ENCODE data around the gene MYH3. TPM values are rescaled to one million over a fixed set of nuclear protein-coding genes. Genes with fewer than 3 reads are reported as not detected.
"Not testable (repeated sequence)": the region's sequence is repeated elsewhere in the genome, so short reads cannot be mapped to it uniquely, and the experiment has no call there.

The MYH3 gene
- total and polyA plus RNA-seq, 2 experiments from 2014 or later = 1.7 to 3.1 TPM

DNA sequence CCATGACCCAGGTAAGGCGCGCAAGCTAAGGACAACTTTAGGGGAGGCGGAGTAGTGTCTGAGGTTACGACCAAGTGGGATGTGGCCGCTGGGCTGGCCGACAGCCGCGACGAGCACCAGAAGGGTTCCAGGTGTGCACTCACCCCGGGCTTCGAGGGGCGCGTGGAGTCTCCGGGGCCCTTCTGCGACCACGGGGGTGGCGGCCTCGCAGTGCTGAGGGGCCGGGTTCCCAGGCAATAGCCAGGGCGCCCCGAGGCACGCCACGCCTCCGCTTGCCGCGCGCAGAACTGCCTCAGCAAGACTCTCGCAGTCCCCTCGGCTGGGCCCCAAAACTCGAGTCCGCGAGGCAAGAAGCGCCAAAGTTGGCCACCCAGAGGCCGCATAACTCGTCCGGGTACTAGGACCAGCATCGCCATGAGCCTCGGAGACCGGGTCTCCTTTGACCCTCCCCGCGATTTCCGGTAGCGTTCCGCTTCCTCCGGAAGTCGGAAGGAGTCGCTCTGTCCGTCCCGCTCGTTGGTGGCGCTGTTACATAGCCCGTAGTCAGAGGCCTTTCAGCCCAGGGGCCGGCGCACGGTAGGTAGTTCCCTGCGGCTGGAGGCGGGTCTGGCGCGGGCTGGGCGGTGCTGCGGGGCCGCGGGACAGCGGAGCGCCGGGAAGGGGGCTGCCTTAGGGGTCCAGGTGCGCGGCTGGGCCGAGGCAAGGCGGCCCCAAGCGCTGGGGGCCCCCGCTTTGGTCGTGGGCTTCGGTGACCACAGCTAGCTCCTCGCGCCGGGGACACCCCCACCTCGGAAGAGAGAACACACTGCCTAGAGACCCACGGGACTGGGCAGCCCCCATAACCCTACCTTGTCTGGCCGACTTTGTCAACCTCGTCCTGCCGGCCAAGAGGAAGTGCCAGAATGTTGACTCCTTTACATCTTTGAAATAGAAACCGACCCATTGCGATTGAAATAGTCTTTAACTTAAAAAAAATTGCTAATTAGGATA lies 40.3 kb upstream of the MYH3 start, which contains the start of the genes ADPRM and SCO1:
ADPRM (plus strand) TSS at position 503 of the 990 bp plus-strand sequence. CDS start 7,333 bp downstream, outside the sequence.
SCO1 (minus strand) TSS at position 442 of the 990 bp plus-strand sequence; CDS start at position 416, 26 bp downstream.
- Histone ChIP-seq H3K27me3 (no peaks in the 10 kb centered on the region), H3K9me3 (ENCODE audit: low read depth) (no peaks in the 10 kb centered on the region), H3K4me3 (peak within 1 kb of the TSS; percentile 92), H3K4me1 (ENCODE audit: low read depth) (peaks cover 15% of the 10 kb centered on the region), H3K36me3 (peaks cover 31% of the 10 kb centered on the region), H3K27ac (peak within 1 kb of the TSS; percentile 94)
- peak; percentile 96 to 97 for DNase-seq (ENCODE audit: low read depth in 1 of 2, low spot score in 1 of 2)
- TF ChIP-seq CTCF (IDR thresholded peaks at IDR 0.05; ENCODE audit: low read depth, low read length) = peak; percentile 56

DNA sequence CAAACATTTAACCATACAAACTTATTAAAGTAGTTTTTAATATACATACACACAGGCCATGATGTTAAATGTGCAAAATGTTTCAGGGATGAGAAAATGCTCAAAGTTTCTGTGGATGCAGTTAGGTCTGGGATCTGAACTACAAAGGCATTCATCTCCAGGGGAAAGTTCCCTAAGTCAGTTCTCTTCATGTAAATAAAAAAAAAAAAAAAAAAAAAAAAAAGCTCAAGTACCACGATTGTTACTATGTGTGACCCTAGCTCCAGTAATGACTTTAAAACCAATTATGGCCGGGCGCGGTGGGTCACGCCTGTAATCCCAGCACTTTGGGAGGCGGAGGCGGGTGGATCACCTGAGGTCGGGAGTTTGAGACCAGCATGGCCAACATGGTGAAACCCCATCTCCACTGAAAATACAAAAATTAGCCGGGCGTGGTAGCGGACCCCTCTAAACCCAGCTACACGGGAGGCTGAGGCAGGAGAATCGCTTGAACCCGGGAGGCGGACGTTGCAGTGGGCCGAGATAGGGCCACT lies 38.8 kb upstream of the MYH3 start:
- not testable (repeated sequence) for DNase-seq (ENCODE audit: low read depth in 1 of 2, low spot score in 1 of 2); H3K27me3 ChIP-seq
- H3K4me3 ChIP-seq = peak overlapping the region; percentile 92

DNA sequence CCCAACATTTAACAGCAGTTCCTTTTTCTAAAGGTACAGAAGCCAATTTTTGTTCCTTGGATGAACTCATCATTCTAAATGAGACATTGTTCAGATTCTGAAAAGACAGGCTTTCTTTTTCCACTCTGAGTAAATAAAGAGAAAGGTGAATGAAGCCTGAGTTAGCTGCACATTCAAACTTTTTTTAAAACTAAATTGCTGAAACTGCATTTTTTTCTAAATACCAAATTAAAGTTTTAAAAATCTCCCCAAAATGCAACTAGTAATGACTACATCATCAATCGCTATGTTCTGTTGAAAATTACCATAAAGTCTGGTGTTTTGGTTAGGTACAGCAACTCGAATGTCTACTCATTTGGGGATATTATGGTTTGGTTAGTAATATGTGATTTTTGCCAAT lies 30.4 kb upstream of the MYH3 start:
- H3K27me3 ChIP-seq = no peaks in the 10 kb centered on the region
- no peak for TF ChIP-seq CTCF (IDR thresholded peaks at IDR 0.05; ENCODE audit: low read depth, low read length)
- no peaks in the 10 kb centered on the region for H3K9me3 ChIP-seq (ENCODE audit: low read depth)
- H3K36me3 ChIP-seq = peaks cover 57% of the 10 kb centered on the region
- no peaks in the 10 kb centered on the region for H3K4me1 ChIP-seq (ENCODE audit: low read depth)
- H3K27ac ChIP-seq = no peak overlapping the region
- no peak for DNase-seq (ENCODE audit: low read depth in 1 of 2, low spot score in 1 of 2)
- no peak overlapping the region for H3K4me3 ChIP-seq

More for the DNA sequence above, 38.8 kb upstream of the MYH3 start:
- H3K27ac ChIP-seq; H3K9me3 ChIP-seq (ENCODE audit: low read depth): not testable (repeated sequence)
- H3K36me3 ChIP-seq = peaks cover 46% of the 10 kb centered on the region
- H3K4me1 ChIP-seq (ENCODE audit: low read depth) = peaks cover 15% of the 10 kb centered on the region

DNA sequence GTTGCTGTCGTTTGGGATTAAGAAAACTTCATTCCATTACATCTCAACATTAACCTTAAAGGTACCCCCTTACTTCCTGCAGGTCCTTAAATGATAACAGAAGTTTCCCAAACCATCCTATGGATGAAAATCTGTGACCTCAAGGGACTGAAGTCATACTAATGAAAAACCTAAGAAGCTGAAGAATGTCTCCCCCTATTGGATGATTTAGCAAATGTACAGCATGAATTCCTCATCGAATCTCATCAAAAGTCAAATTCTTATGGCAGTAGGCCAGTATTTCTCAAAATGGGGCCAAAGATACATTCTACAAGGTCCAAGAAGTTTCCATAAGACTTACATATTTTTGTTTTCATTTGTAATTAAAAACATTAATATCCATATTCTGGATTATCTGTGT lies 26.7 kb upstream of the MYH3 start:
- TF ChIP-seq CTCF (IDR thresholded peaks at IDR 0.05; ENCODE audit: low read depth, low read length) = peak; percentile 52
- Histone ChIP-seq H3K36me3 (peaks cover 50% of the 10 kb centered on the region), H3K27me3 (no peaks in the 10 kb centered on the region), H3K9me3 (ENCODE audit: low read depth) (no peaks in the 10 kb centered on the region), H3K4me1 (ENCODE audit: low read depth) (no peaks in the 10 kb centered on the region), H3K27ac (no peak overlapping the region), H3K4me3 (no peak overlapping the region)
- peak; percentile 13 to 55 for DNase-seq (ENCODE audit: low read depth in 1 of 2, low spot score in 1 of 2)

- peak in 1 of 2 donors; percentile 70 for DNase-seq (ENCODE audit: low read depth in 1 of 2, low spot score in 1 of 2)
- Histone ChIP-seq H3K27ac (no peak overlapping the region), H3K4me1 (ENCODE audit: low read depth) (no peaks in the 10 kb centered on the region), H3K36me3 (peaks cover 52% of the 10 kb centered on the region), H3K9me3 (ENCODE audit: low read depth) (no peaks in the 10 kb centered on the region), H3K4me3 (no peak overlapping the region), H3K27me3 (no peaks in the 10 kb centered on the region)
- TF ChIP-seq CTCF (IDR thresholded peaks at IDR 0.05; ENCODE audit: low read depth, low read length) = no peak
Measured at GRCh38 chr17:10681866-10682446, 24.8 kb upstream of the MYH3 start.

Measured in cardiac muscle cell (in vitro differentiated cells and primary cell).